Omental fat pad (tissue), 4 donors: ENCODE measurements around the gene CCR4. TPM values are rescaled to one million over a fixed set of nuclear protein-coding genes. Genes with fewer than 3 reads are reported as not detected.
"Not testable (repeated sequence)": the region's sequence is repeated elsewhere in the genome, so short reads cannot be mapped to it uniquely, and the experiment has no call there.

Source experiments
- ATAC-seq: fragments of 150-250 bp; one replicate; pipeline ENCODE4 v1.9.1; 2016; ENCODE audit warnings: mild to moderate bottlenecking, moderate library complexity; ENCODE audit not compliant: low FRiP score
- DNase-seq: peaks from one replicate; pipeline ENCODE4 v3.0.0-alpha.2; 2019; ENCODE audit warnings: low spot score
- total RNA-seq, 4 donors: library from RNA; depleted of rRNA; stranded (reverse); fragments of >200 nt; gene quantifications; one replicate each; pipeline ENCODE4 v1.1.0, GENCODE V29; 2016
- TF ChIP-seq, protein P1 (sequence below), 3 donors: fragments of 450-650 bp; IDR thresholded peaks; one replicate each; pipeline ENCODE4 v1.5.1; 2016 to 2017; ENCODE audit warnings: antibody characterized with exemption in 3 of 3, mild to moderate bottlenecking in 3 of 3, moderate library complexity in 2 of 3

Gene CCR4
- total RNA-seq, 4 donors from 2014 or later, result 0.46 to 1.6 (median 0.69) TPM; not detected in 1

DNA sequence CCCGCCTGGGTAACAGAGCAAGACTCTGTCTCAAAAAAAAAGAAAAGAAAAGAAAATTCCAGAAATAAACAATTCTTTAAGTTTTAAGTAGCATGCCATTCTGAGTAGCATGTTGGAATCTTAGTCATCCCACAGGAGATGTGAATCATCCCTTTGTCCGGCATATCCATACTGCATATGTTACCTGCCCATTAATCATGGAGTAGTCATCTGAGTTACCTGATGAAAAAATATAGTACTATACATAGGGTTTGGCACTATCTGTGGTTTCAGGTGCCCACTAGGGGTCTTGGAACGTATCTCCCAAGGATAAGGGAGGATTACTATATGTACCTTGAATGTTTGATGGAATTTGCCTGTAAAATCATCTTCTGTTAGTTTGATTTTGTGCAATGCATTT lies 6.3 kb upstream of the CCR4 start:
- TF ChIP-seq, protein P1, sequence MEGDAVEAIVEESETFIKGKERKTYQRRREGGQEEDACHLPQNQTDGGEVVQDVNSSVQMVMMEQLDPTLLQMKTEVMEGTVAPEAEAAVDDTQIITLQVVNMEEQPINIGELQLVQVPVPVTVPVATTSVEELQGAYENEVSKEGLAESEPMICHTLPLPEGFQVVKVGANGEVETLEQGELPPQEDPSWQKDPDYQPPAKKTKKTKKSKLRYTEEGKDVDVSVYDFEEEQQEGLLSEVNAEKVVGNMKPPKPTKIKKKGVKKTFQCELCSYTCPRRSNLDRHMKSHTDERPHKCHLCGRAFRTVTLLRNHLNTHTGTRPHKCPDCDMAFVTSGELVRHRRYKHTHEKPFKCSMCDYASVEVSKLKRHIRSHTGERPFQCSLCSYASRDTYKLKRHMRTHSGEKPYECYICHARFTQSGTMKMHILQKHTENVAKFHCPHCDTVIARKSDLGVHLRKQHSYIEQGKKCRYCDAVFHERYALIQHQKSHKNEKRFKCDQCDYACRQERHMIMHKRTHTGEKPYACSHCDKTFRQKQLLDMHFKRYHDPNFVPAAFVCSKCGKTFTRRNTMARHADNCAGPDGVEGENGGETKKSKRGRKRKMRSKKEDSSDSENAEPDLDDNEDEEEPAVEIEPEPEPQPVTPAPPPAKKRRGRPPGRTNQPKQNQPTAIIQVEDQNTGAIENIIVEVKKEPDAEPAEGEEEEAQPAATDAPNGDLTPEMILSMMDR (IDR thresholded peaks at IDR 0.05), result no peak
- DNase-seq (no peak), ATAC-seq (no peak)

DNA sequence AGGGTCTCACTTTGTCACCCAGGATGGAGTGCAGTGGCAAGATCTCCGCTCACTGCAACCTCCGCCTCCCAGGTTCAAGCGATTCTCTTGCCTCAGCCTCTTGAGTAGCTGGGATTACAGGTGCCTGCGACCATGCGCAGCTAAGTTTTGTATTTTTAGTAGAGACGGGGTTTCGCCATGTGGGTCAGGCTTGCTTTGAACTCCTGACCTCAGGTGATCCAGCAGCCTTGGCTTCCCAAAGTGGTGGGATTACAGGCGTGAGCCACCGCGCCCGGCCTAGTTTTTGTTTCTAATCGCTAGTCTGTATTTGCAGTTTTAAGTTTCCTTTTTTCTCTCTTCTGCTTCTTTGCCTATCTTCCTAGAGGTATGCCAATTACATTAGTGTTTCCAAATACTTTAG lies 5.8 kb upstream of the CCR4 start:
- DNase-seq, ATAC-seq: not testable (repeated sequence)

DNA sequence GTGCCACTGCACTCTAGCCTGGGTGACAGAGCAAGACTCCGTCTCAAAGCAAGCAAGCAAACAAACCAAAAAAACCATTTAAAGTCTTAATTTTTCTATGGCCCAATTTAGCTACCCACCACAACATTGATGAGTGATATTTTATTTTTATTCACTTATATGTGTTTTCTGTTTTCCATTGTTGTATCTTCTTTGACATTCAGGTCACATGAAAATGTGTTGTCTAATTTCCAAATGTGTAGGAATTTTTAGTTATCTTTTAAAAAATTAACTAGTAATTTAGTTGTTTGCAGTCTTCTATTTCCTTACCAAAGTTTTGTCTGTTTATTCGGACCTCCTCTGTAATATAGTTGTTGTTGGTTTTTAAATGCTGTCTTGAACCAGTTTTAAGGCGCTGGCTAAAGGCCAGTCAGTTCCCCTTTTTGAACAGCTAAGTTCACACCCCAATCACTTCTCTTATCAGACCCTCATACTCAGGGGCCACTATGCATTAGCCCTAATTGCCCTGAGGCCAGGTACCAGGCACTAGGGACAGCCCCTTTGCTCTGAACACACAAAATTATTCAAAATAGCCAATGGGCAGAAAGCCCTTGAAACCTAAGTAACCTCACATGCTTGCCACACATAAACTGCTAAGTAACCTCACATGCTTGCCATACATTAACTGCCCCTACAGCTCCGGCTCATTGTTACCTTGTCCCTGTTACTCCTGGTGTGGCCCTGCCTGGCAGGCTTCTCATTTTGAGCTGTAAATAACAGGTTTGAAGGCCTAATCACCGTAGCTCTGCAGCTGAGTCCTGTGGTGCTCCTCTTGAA lies 4.3 kb upstream of the CCR4 start:
- DNase-seq, result no peak
- TF ChIP-seq, protein P1 (IDR thresholded peaks at IDR 0.05), result no peak
- ATAC-seq, result no peak

DNA sequence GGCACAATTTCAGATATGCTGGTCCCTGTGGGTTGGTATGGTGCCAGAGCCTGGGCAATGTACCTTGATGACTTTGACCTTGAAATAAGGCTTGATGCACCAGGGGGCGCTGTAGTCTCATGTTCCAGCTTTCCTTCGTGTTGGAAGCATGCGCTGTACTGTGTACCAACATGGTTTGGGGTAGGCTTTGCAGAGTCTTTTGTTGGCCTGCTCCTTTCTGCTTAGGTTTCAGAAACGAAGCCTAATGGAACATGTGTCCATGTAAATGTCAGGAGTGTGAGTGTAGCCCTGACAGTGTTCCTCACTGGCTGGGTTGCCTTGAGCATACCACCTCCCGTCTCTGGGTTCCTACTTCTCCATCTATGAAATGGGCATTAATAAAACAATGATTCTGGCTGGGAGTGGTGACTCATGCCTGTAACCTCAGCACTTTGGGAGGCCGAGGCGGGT lies 3.6 kb upstream of the CCR4 start:
- TF ChIP-seq, protein P1 (IDR thresholded peaks at IDR 0.05), result peak in 1 of 3 donors; percentile 50
- ATAC-seq (peak; percentile 76), DNase-seq (peak; percentile 95)

DNA sequence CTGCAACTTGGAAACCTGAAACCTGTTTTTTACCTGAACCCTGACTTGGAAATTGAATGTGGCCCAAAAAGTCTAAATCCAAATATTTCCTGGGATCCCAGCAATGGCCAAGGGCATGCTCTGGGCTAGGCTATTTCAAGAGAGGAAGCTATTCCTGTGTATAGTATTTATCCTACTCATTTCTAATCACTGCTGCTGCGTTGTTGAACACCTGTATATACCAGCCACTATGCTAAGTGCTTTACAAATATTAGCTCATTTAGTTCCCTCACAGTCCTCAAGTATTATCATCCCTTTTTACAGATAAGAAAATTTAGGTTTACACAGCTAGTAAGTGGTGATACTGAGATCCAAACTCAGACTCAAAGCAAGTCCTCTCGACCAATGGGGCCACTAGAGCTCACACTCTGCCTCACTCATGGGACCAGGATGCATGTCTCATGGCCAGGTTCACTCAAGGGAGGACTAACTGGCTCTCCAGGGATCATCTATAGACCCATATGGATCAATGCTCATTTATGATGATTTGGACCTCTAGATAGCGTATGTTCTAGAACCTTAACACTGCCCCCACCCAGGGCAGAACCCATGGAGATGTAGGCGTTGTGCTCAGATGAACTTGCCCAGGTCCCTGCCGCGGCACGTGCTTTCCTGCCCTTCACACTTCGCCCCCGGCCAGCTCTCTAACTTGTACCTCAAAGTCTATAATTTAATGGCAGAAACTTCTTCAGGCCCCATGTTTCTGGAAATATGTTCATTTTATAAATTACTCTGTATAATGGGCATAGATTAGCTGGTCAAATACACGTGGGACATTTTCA lies 2.6 kb upstream of the CCR4 start:
- TF ChIP-seq, protein P1 (IDR thresholded peaks at IDR 0.05), result no peak
- DNase-seq (no peak), ATAC-seq (no peak)

DNA sequence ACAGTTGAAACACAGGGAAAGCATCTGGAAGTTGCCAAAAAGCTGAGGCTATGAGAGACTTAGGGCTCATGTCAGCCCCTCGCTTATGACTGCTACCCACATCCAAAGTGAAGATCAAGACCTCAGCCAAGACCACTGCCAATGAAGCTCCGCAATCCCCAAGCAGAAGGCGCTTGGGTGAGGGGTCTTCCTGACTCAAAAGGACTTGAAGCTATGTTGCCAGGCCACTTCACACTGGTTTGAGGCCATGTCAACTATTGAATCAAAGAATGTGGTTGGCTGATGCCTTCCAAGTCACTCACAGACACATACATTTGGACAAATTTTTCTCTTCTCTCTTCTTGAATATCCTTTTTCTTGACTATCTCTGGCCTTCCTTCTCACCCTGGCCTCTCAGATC lies 928 bp upstream of the CCR4 start:
- TF ChIP-seq, protein P1 (IDR thresholded peaks at IDR 0.05), result no peak
- DNase-seq (no peak), ATAC-seq (no peak)

DNA sequence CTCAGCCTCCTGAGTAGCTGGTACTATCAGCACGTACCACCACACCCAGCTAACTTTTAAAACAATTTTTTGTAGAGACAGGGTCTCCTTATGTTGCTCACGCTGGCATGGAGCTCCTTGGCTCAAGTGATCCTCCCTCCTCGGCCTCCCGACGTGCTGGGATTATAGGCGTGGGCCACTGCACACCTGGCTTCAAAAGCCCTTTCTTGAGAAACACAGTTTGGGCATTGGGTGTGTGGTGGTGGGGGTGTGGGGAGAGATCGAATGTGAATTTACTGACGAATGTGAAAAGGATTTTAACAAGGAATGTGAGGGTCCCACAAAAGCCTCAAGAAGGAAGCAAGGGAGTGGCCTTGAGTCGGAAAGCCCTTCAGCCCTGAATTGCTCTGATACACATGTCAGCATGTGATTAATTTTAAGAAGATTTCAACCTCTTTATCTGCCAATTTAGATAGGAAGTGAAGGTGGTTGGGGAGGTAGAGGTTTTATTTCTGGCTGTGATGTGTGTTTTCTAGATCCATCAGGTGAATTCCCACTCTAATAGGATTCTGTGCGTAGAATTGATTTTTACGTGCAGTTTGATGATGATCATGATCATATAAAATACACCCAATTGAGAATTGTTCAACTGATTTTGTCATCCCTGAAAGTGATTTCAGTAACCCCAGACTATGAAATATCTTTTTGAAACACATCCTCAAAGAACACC lies 1.1 kb downstream of the CCR4 start:
- DNase-seq (no peak), ATAC-seq (no peak)
- TF ChIP-seq, protein P1 (IDR thresholded peaks at IDR 0.05), result no peak
